Activated T-cell treated with anti-CD3 and anti-CD28 coated beads for 24 hours (primary cell): ENCODE data around the gene TRIM17.
A peak's percentile ranks its signal among the peaks of the same experiment; 100 is the strongest.

ENCODE experiments used
- DNase-seq: peaks from one replicate; pipeline ENCODE4 v3.0.0-alpha.2; 2020; ENCODE audit warnings: low read depth

The TRIM17 gene

GRCh38 chr1:228400692-228401454 is 15.8 kb downstream of the TRIM17 start:
- DNase-seq, result no peak

- no peak for DNase-seq
Measured at GRCh38 chr1:228400237-228400651, 16.4 kb downstream of the TRIM17 start.

GRCh38 chr1:228399531-228400236 is 17.0 kb downstream of the TRIM17 start:
- DNase-seq, result no peak

- DNase-seq, result no peak
Measured at GRCh38 chr1:228398741-228399461, 17.8 kb downstream of the TRIM17 start.

- no peak for DNase-seq
Measured at GRCh38 chr1:228397966-228398365, 18.7 kb downstream of the TRIM17 start.

- no peak for DNase-seq
Measured at GRCh38 chr1:228396770-228397662, 19.6 kb downstream of the TRIM17 start.

- DNase-seq, result no peak
Measured at GRCh38 chr1:228394571-228395394, 21.9 kb downstream of the TRIM17 start.

GRCh38 chr1:228393811-228394570 is 22.7 kb downstream of the TRIM17 start:
- DNase-seq, result no peak

- no peak for DNase-seq
Measured at GRCh38 chr1:228393268-228393701, 23.4 kb downstream of the TRIM17 start.

- no peak for DNase-seq
Measured at GRCh38 chr1:228392111-228392936, 24.3 kb downstream of the TRIM17 start.

GRCh38 chr1:228391411-228392020 is 25.1 kb downstream of the TRIM17 start:
- no peak for DNase-seq

GRCh38 chr1:228390649-228391048 is 26.0 kb downstream of the TRIM17 start:
- DNase-seq, result no peak

- no peak for DNase-seq
Measured at GRCh38 chr1:228387321-228387720, 29.3 kb downstream of the TRIM17 start.

GRCh38 chr1:228385232-228385631 is 31.4 kb downstream of the TRIM17 start:
- no peak for DNase-seq

GRCh38 chr1:228383773-228384172 is 32.9 kb downstream of the TRIM17 start:
- DNase-seq, result no peak

- no peak for DNase-seq
Measured at GRCh38 chr1:228381356-228381755, 35.3 kb downstream of the TRIM17 start.

GRCh38 chr1:228379666-228380065 is 37.0 kb downstream of the TRIM17 start:
- no peak for DNase-seq

GRCh38 chr1:228378873-228379460 is 37.7 kb downstream of the TRIM17 start:
- DNase-seq, result peak; percentile 4
